Smooth muscle cell (in vitro differentiated cells): ENCODE measurements around the gene NPLOC4. TPM values are rescaled to one million over a fixed set of nuclear protein-coding genes. Genes with fewer than 3 reads are reported as not detected.

ENCODE experiments used
- DNase-seq: peaks from one replicate; lab custom pipeline; 2025; ENCODE audit not compliant: unreplicated experiment; lab: John Stamatoyannopoulos, UW
- H2AFZ ChIP-seq: fragments of 200-600 bp; sonication (generic); 2 replicates; pipeline ENCODE4 v1.6.0; 2016; ENCODE audit warnings: antibody characterized with exemption, low read depth, mild to moderate bottlenecking
- H3F3A ChIP-seq: fragments of 200-600 bp; sonication (generic); 2 replicates; pipeline ENCODE4 v1.6.0; 2017; ENCODE audit warnings: antibody characterized with exemption, low read depth
- H3K27ac ChIP-seq: fragments of 200-600 bp; sonication (generic); 2 replicates; pipeline ENCODE4 v1.5.1; 2016; ENCODE audit warnings: low read depth, mild to moderate bottlenecking
- H3K27me3 ChIP-seq: fragments of 200-600 bp; sonication (generic); 2 replicates; pipeline ENCODE4 v1.6.1; 2016; ENCODE audit warnings: low read depth, mild to moderate bottlenecking
- H3K36me3 ChIP-seq: fragments of 200-600 bp; sonication (generic); 2 replicates; pipeline ENCODE4 v1.5.1; 2016; ENCODE audit warnings: low read depth
- H3K4me1 ChIP-seq: fragments of 200-600 bp; sonication (generic); 2 replicates; pipeline ENCODE4 v1.5.1; 2016; ENCODE audit warnings: low read depth
- H3K4me2 ChIP-seq: fragments of 200-600 bp; sonication (generic); 2 replicates; pipeline ENCODE4 v1.6.0; 2016; ENCODE audit warnings: mild to moderate bottlenecking
- H3K4me3 ChIP-seq: fragments of 200-600 bp; sonication (generic); 2 replicates; pipeline ENCODE4 v1.5.1; 2016; ENCODE audit warnings: mild to moderate bottlenecking
- H3K79me2 ChIP-seq: fragments of 200-600 bp; sonication (generic); 2 replicates; pipeline ENCODE4 v1.6.0; 2016; ENCODE audit warnings: low read depth, mild to moderate bottlenecking
- H3K9ac ChIP-seq: fragments of 200-600 bp; sonication (generic); 2 replicates; pipeline ENCODE4 v1.6.0; 2016; ENCODE audit warnings: low read depth
- H3K9me3 ChIP-seq: fragments of 200-600 bp; sonication (generic); replicated peaks from 2 replicates; pipeline ENCODE4 v1.5.1; 2016; ENCODE audit warnings: low read depth
- H4K20me1 ChIP-seq: fragments of 200-600 bp; sonication (generic); 2 replicates; pipeline ENCODE4 v1.6.0; 2016; ENCODE audit warnings: low read depth
- WGBS: methylation state at CpG from one replicate; pipeline ENCODE4 v1.1.7; 2016; ENCODE audit warnings: low lambda C conversion rate; 5-methylcytosine and 5-hydroxymethylcytosine counted together
- polyA plus RNA-seq: library from polyadenylated mRNA; unstranded; fragments of >200 nt; fragmentation: Nextera tagmentation; extraction: Ambion mirVana; gene quantifications from 2 replicates; pipeline ENCODE4 v1.2.1, GENCODE V29; 2016
- total RNA-seq: library from RNA; depleted of rRNA; stranded (reverse); fragments of >200 nt; gene quantifications from 2 replicates; pipeline ENCODE4 v1.2.3, GENCODE V29; 2014
- TF ChIP-seq, protein P1 (sequence below): fragments of 200-600 bp; sonication (generic); IDR thresholded peaks from 2 replicates; pipeline ENCODE4 v1.5.1; 2017; ENCODE audit warnings: borderline replicate concordance, mild to moderate bottlenecking, antibody characterized with exemption; ENCODE audit not compliant: insufficient read depth, poor library complexity, severe bottlenecking

NPLOC4 gene
- total and polyA plus RNA-seq, 2 experiments from 2014 or later = 58.1 to 60.9 TPM

DNA sequence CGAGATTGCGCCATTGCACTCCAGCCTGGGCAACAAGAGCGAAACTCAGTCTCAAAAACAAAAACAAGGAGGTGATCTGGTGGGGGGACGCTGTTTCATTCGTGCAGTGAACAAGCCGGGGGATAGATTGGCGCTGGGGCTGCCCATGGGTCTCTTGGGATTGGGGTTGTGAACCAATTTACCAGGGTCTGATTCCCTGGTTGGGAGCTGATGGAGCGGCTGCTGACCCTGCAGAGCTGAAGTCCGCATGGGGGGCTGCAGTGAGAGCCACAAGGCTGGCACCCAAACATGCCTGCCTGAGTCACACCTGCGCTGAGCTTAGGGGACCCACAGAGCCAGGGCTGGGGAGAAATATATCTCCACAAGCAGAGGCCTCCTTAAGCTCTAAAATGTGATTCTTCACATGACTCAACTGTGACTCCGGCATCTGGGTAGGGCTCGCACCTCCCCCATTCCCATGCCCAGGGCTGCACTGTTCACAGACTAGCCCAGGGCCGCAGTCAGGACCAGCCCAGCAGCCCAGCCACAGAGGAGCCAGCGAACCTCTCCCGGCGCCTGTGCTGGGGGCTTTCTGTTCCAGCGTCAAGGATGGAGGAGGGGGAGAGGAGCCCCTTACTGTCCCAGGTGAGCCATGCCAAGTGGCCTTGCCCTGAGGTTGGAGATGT lies 5.0 kb upstream of the NPLOC4 start:
- DNase-seq = peak; percentile 10
- Histone ChIP-seq H2AFZ (peak overlapping the region; percentile 77), H3K27me3 (peaks cover 3% of the 10 kb centered on the region), H3K4me3 (no peak overlapping the region), H3K79me2 (no peaks in the 10 kb centered on the region), H3K9me3 (no peaks in the 10 kb centered on the region), H3K4me2 (peak overlapping the region; percentile 75), H3K36me3 (no peaks in the 10 kb centered on the region), H4K20me1 (no peaks in the 10 kb centered on the region), H3K9ac (peak overlapping the region; percentile 22), H3K27ac (peak overlapping the region; percentile 53), H3F3A (no peaks in the 10 kb centered on the region), H3K4me1 (peaks cover 7% of the 10 kb centered on the region)
- 63% methylated on average over 17 of the region's 17 CpGs for WGBS
- TF ChIP-seq, protein P1, sequence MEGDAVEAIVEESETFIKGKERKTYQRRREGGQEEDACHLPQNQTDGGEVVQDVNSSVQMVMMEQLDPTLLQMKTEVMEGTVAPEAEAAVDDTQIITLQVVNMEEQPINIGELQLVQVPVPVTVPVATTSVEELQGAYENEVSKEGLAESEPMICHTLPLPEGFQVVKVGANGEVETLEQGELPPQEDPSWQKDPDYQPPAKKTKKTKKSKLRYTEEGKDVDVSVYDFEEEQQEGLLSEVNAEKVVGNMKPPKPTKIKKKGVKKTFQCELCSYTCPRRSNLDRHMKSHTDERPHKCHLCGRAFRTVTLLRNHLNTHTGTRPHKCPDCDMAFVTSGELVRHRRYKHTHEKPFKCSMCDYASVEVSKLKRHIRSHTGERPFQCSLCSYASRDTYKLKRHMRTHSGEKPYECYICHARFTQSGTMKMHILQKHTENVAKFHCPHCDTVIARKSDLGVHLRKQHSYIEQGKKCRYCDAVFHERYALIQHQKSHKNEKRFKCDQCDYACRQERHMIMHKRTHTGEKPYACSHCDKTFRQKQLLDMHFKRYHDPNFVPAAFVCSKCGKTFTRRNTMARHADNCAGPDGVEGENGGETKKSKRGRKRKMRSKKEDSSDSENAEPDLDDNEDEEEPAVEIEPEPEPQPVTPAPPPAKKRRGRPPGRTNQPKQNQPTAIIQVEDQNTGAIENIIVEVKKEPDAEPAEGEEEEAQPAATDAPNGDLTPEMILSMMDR = no peak

DNA sequence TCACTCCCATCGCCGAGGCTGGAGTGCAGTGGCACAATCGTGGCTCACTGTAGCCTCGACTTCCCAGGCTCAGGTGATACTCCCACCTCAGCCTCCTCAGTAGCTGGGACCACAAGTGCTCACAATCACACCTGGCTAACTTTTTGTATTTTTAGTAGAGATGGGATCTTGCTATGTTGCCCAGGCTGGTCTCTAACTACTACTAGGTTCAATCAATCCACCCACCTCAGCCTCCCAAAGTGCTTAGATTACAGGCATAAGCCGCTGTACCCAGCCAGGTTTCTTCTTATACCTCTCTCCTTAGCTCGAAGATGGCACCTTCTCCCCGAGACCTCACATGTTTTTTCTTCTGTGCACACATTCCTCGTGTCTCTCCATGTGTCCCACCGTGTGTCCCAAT lies 3.1 kb upstream of the NPLOC4 start:
- Histone ChIP-seq H3K27ac (no peak overlapping the region), H3K79me2 (peaks cover 17% of the 10 kb centered on the region), H3K4me3 (no peak overlapping the region), H3K9ac (no peak overlapping the region), H3K4me1 (peaks cover 17% of the 10 kb centered on the region), H3K36me3 (no peaks in the 10 kb centered on the region), H3K27me3 (no peaks in the 10 kb centered on the region), H4K20me1 (peaks cover 16% of the 10 kb centered on the region), H3K4me2 (no peak overlapping the region), H3F3A (peaks cover 4% of the 10 kb centered on the region), H2AFZ (no peak overlapping the region), H3K9me3 (no peaks in the 10 kb centered on the region)
- WGBS = 96% methylated on average over 9 of the region's 9 CpGs
- TF ChIP-seq, protein P1 = no peak
- DNase-seq = no peak

DNA sequence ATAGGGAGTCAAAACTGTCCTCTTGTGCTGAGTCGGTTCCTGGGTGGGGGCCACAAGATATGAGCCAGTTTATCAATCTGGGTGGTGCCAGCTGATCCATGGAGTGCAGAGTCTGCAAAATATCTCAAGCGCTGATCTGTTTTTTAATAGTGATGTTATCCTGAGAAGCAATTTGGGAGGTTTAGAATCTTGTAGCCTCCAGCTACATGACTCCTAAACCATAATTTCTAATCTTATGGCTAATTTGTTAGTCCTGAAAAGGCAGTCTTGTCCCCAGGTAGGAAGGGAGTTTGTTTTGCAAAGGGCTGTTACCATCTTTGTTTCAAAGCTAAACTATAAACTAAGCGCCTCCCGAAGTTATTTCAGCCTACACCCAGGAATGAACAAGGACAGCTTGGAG lies 1.8 kb upstream of the NPLOC4 start:
- Histone ChIP-seq H3K27ac (no peak overlapping the region), H3K27me3 (no peaks in the 10 kb centered on the region), H3K9ac (no peak overlapping the region), H3K4me3 (no peak overlapping the region), H4K20me1 (peaks cover 30% of the 10 kb centered on the region), H3K4me1 (peaks cover 17% of the 10 kb centered on the region), H3K9me3 (no peaks in the 10 kb centered on the region), H3K4me2 (no peak overlapping the region), H3K79me2 (peaks cover 30% of the 10 kb centered on the region), H2AFZ (no peak overlapping the region), H3K36me3 (no peaks in the 10 kb centered on the region), H3F3A (peaks cover 4% of the 10 kb centered on the region)
- DNase-seq = no peak
- TF ChIP-seq, protein P1 = no peak
- 82% methylated on average over 4 of the region's 4 CpGs for WGBS

DNA sequence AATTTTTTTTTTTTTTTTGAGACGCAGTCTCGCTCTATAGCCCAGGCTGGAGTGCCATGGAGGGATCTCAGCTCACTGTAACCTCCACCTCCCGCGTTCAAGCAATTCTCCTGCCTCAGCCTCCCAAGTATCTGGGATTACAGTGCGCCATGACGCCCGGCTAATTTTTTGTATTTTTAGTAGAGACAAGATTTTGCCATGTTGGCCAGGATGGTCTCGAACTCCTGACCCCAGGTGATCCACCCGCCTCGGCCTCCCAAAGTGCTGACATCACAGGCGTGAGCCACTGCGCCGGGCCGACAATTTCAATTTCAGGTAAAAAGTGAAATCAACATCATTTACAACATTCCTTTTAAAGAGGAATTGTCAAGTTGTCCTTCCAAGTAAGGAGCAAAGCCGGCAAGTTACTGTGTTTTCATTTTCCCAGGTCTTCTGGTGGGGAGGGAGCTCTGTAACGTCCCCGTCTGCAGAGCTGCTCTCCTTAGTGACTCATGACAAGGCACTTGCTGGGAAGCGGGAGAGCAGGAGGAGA lies 873 bp downstream of the NPLOC4 start:
- Histone ChIP-seq H3K4me2 (peak overlapping the region; percentile 89), H3K79me2 (peaks cover 56% of the 10 kb centered on the region), H3K36me3 (no peaks in the 10 kb centered on the region), H3F3A (peaks cover 4% of the 10 kb centered on the region), H3K9ac (peak overlapping the region; percentile 93), H3K9me3 (no peaks in the 10 kb centered on the region), H2AFZ (no peak overlapping the region), H3K27me3 (no peaks in the 10 kb centered on the region), H3K27ac (peak overlapping the region; percentile 91), H3K4me3 (peak overlapping the region; percentile 72), H4K20me1 (peaks cover 56% of the 10 kb centered on the region), H3K4me1 (peaks cover 10% of the 10 kb centered on the region)
- no peak for DNase-seq
- 34% methylated on average over 18 of the region's 18 CpGs for WGBS
- TF ChIP-seq, protein P1 = no peak
